ENCODE data around the gene SLC34A3.

DNA sequence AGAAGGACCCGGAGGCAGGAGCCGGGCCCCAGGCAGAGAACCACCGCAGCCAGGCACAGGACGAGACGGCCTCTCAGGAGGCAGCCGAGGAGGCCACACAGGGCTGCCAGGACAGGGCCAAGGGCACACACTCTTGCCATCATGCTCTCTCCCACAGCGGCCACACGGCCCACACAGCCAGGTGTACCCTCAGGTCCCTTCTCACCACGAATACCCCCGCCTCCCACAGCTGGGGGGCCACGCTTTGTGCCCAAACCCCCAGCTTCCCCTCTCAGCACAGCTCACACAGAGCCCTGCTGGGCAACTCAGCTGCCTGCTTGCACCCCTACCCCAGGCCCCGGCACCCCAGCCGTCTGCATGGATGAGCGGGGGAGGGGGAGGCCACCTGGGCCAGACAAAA, 36.9 kb upstream of the SLC34A3 start:
- TF ChIP-seq, protein P1, sequence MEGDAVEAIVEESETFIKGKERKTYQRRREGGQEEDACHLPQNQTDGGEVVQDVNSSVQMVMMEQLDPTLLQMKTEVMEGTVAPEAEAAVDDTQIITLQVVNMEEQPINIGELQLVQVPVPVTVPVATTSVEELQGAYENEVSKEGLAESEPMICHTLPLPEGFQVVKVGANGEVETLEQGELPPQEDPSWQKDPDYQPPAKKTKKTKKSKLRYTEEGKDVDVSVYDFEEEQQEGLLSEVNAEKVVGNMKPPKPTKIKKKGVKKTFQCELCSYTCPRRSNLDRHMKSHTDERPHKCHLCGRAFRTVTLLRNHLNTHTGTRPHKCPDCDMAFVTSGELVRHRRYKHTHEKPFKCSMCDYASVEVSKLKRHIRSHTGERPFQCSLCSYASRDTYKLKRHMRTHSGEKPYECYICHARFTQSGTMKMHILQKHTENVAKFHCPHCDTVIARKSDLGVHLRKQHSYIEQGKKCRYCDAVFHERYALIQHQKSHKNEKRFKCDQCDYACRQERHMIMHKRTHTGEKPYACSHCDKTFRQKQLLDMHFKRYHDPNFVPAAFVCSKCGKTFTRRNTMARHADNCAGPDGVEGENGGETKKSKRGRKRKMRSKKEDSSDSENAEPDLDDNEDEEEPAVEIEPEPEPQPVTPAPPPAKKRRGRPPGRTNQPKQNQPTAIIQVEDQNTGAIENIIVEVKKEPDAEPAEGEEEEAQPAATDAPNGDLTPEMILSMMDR (IDR thresholded peaks at IDR 0.05; ENCODE audit: low read length) = no peak
- TF ChIP-seq EZH2 (IDR thresholded peaks at IDR 0.05; ENCODE audit: borderline replicate concordance, low read length) = no peak
